HUES48 (cell line): Measurements from ENCODE around the gene ZNF655.
A peak's percentile ranks its signal among the peaks of the same experiment; 100 is the strongest.
"Not testable (repeated sequence)": the region's sequence is repeated elsewhere in the genome, so short reads cannot be mapped to it uniquely, and the experiment has no call there.

Source experiments
- H3K27ac ChIP-seq: one replicate; pipeline ENCODE4 v1.7.0; 2013; ENCODE audit warnings: low read depth, low read length, inconsistent platforms
- H3K27me3 ChIP-seq: 2 replicates; pipeline ENCODE4 v1.6.1; 2013; ENCODE audit warnings: mild to moderate bottlenecking, low read length; ENCODE audit not compliant: control insufficient read depth, insufficient read depth
- H3K36me3 ChIP-seq: 2 replicates; pipeline ENCODE4 v1.6.1; 2013; ENCODE audit warnings: low read length; ENCODE audit not compliant: control insufficient read depth, insufficient read depth
- H3K4me1 ChIP-seq: 2 replicates; pipeline ENCODE4 v1.6.1; 2013; ENCODE audit warnings: mild to moderate bottlenecking, low read length; ENCODE audit not compliant: control insufficient read depth, insufficient read depth
- H3K4me3 ChIP-seq: 2 replicates; pipeline ENCODE4 v1.5.1; 2013; ENCODE audit warnings: mild to moderate bottlenecking, low read depth, low read length
- H3K9ac ChIP-seq: 2 replicates; pipeline ENCODE4 v1.6.1; 2013; ENCODE audit warnings: mild to moderate bottlenecking, low read depth, low read length, moderate library complexity
- H3K9me3 ChIP-seq: 2 replicates; pipeline ENCODE4 v1.6.1; 2013; ENCODE audit warnings: low read length; ENCODE audit not compliant: control insufficient read depth, insufficient read depth

Gene ZNF655

GRCh38 chr7:99579956-99580777, 21.7 kb downstream of the ZNF655 start:
- Histone ChIP-seq H3K9ac (peak overlapping the region; percentile 62), H3K4me3 (peak overlapping the region; percentile 70), H3K4me1 (peaks cover 18% of the 10 kb centered on the region), H3K27ac (peak overlapping the region; percentile 71), H3K9me3 (no peaks in the 10 kb centered on the region), H3K27me3 (no peaks in the 10 kb centered on the region), H3K36me3 (no peaks in the 10 kb centered on the region)

- H3K4me3 ChIP-seq = peak overlapping the region; percentile 70
- not testable (repeated sequence) for H3K27me3 ChIP-seq, H3K9me3 ChIP-seq, H3K36me3 ChIP-seq
- H3K27ac ChIP-seq = peak overlapping the region; percentile 71
- H3K9ac ChIP-seq = peak overlapping the region; percentile 62
- peaks cover 12% of the 10 kb centered on the region for H3K4me1 ChIP-seq
These were observed 22.4 kb downstream of the ZNF655 start for GRCh38 chr7:99580778-99581332.

- Histone ChIP-seq H3K27me3 (no peaks in the 10 kb centered on the region), H3K4me3 (no peak overlapping the region)
These were observed 30.4 kb downstream of the ZNF655 start for GRCh38 chr7:99588868-99589267.

GRCh38 chr7:99594948-99595745, 36.7 kb downstream of the ZNF655 start:
- no peaks in the 10 kb centered on the region for H3K36me3 ChIP-seq
- peaks cover 4% of the 10 kb centered on the region; the same call in 1 of the 2 replicates for H3K9me3 ChIP-seq
- no peaks in the 10 kb centered on the region for H3K4me1 ChIP-seq
- H3K27ac ChIP-seq = no peak overlapping the region
- H3K4me3 ChIP-seq = no peak overlapping the region
- H3K9ac ChIP-seq = no peak overlapping the region
- H3K27me3 ChIP-seq = no peaks in the 10 kb centered on the region

More at GRCh38 chr7:99588868-99589267, 30.4 kb downstream of the ZNF655 start:
- no peak overlapping the region for H3K27ac ChIP-seq
- H3K36me3 ChIP-seq = no peaks in the 10 kb centered on the region
- H3K9me3 ChIP-seq = peaks cover 4% of the 10 kb centered on the region; the same call in 1 of the 2 replicates
- no peaks in the 10 kb centered on the region for H3K4me1 ChIP-seq
- no peak overlapping the region for H3K9ac ChIP-seq

- no peak overlapping the region for H3K27ac ChIP-seq
- H3K4me3 ChIP-seq = no peak overlapping the region
- H3K9me3 ChIP-seq = peaks cover 4% of the 10 kb centered on the region; the same call in 1 of the 2 replicates
- no peaks in the 10 kb centered on the region for H3K27me3 ChIP-seq
- H3K36me3 ChIP-seq = no peaks in the 10 kb centered on the region
- no peaks in the 10 kb centered on the region for H3K4me1 ChIP-seq
- no peak overlapping the region for H3K9ac ChIP-seq
These were observed 38.0 kb downstream of the ZNF655 start for GRCh38 chr7:99596408-99596955.

GRCh38 chr7:99597762-99598501, 39.5 kb downstream of the ZNF655 start, which contains the start of gene TMEM225B:
Gene TMEM225B (plus strand): TSS chr7:99598267. CDS start chr7:99604389, 6,122 bp downstream.
- Histone ChIP-seq H3K4me3 (no peak within 1 kb of the TSS), H3K9ac (no peak within 1 kb of the TSS), H3K27ac (no peak within 1 kb of the TSS), H3K9me3 (no peaks in the 10 kb centered on the region), H3K4me1 (no peaks in the 10 kb centered on the region), H3K36me3 (no peaks in the 10 kb centered on the region), H3K27me3 (no peaks in the 10 kb centered on the region)

GRCh38 chr7:99599836-99600235, 41.4 kb downstream of the ZNF655 start:
- no peak overlapping the region for H3K27ac ChIP-seq
- no peaks in the 10 kb centered on the region for H3K4me1 ChIP-seq
- no peaks in the 10 kb centered on the region for H3K9me3 ChIP-seq
- H3K36me3 ChIP-seq = no peaks in the 10 kb centered on the region
- no peak overlapping the region for H3K9ac ChIP-seq
- no peaks in the 10 kb centered on the region for H3K27me3 ChIP-seq
- H3K4me3 ChIP-seq = no peak overlapping the region

GRCh38 chr7:99601656-99602310, 43.3 kb downstream of the ZNF655 start:
- Histone ChIP-seq H3K4me3 (no peak overlapping the region), H3K9me3 (no peaks in the 10 kb centered on the region), H3K27ac (no peak overlapping the region), H3K27me3 (no peaks in the 10 kb centered on the region), H3K36me3 (no peaks in the 10 kb centered on the region), H3K4me1 (no peaks in the 10 kb centered on the region), H3K9ac (no peak overlapping the region)

GRCh38 chr7:99605527-99605926, 47.1 kb downstream of the ZNF655 start:
- Histone ChIP-seq H3K27ac (no peak overlapping the region), H3K36me3 (no peaks in the 10 kb centered on the region), H3K27me3 (no peaks in the 10 kb centered on the region), H3K9ac (no peak overlapping the region), H3K4me1 (no peaks in the 10 kb centered on the region), H3K9me3 (no peaks in the 10 kb centered on the region), H3K4me3 (no peak overlapping the region)

- H3K27ac ChIP-seq = no peak overlapping the region
- H3K9me3 ChIP-seq = no peaks in the 10 kb centered on the region
- H3K4me3 ChIP-seq = no peak overlapping the region
- H3K27me3 ChIP-seq = no peaks in the 10 kb centered on the region
- no peaks in the 10 kb centered on the region for H3K4me1 ChIP-seq
- no peak overlapping the region for H3K9ac ChIP-seq
- H3K36me3 ChIP-seq = no peaks in the 10 kb centered on the region
These were observed 48.1 kb downstream of the ZNF655 start for GRCh38 chr7:99606531-99606930.
